Esophagus squamous epithelium (tissue), 5 donors: ENCODE data around the gene ERVV-1. TPM values are rescaled to one million over a fixed set of nuclear protein-coding genes. Genes with fewer than 3 reads are reported as not detected.

Experiments
- DNase-seq: peaks from one replicate; lab custom pipeline; 2025; lab: John Stamatoyannopoulos, UW
- H3K27ac ChIP-seq, 4 donors: fragments of 200-600 bp; sonication (generic); one replicate each; pipeline ENCODE4 v1.5.1; 2016 to 2019; ENCODE audit warnings: mild to moderate bottlenecking in 1 of 4
- H3K27me3 ChIP-seq, 4 donors: fragments of 200-600 bp; sonication (generic); 1 replicate in 3 of 4; 2 replicates in 1 of 4; pipeline versions ENCODE4 v1.5.1 to v1.6.0; 2017 to 2021; ENCODE audit warnings: antibody characterized with exemption in 1 of 4
- H3K36me3 ChIP-seq, 3 donors: fragments of 200-600 bp; sonication (generic); one replicate each; pipeline ENCODE4 v1.5.1; 2016 to 2019
- H3K4me1 ChIP-seq, 3 donors: fragments of 200-600 bp; sonication (generic); one replicate each; pipeline ENCODE4 v1.5.1; 2017 to 2019
- H3K4me3 ChIP-seq, 4 donors: fragments of 200-600 bp; sonication (generic); 1 replicate in 3 of 4; 2 replicates in 1 of 4; pipeline ENCODE4 v1.5.1; 2016 to 2019; ENCODE audit warnings: mild to moderate bottlenecking in 2 of 4, moderate library complexity in 1 of 4
- H3K9me3 ChIP-seq, 3 donors: fragments of 200-600 bp; sonication (generic); one replicate each; pipeline ENCODE4 v1.5.1; 2016 to 2019
- CTCF ChIP-seq, 6 experiments: fragments of 450-650 bp in 4 of 6; fragments of 200-600 bp in 2 of 6; sonication (generic) in 2 of 6; IDR thresholded peaks; one replicate each; pipeline ENCODE4 v1.5.1; 2016 to 2019; ENCODE audit warnings: antibody characterized with exemption in 6 of 6, mild to moderate bottlenecking in 4 of 6, moderate library complexity in 4 of 6
- POLR2A ChIP-seq, 4 donors: fragments of 450-650 bp; IDR thresholded peaks; one replicate each; pipeline ENCODE4 v1.6.1; 2017; ENCODE audit warnings: antibody characterized with exemption in 4 of 4, mild to moderate bottlenecking in 4 of 4, moderate library complexity in 3 of 4
- WGBS, 2 donors: methylation state at CpG; one replicate each; pipeline ENCODE4 v1.1.5; 2018; 5-methylcytosine and 5-hydroxymethylcytosine counted together
- intact Hi-C: fragments of 100-400 bp; cut with DNase I; formaldehyde crosslinking; loops from one replicate; pipeline ENCODE4 v1.15.0; 2022
- total RNA-seq, 4 donors: library from RNA; depleted of rRNA; stranded (reverse); fragments of >200 nt; gene quantifications; one replicate each; pipeline ENCODE4 v1.1.0, GENCODE V29; 2016
- donor health status: DM: yes; HTN: yes; CAD: no.

Gene ERVV-1
- total RNA-seq, 4 donors from 2014 or later, result not detected

GRCh38 chr19:53037101-53038097 is 23.7 kb downstream of the ERVV-1 start:
- WGBS, 2 donors, result 16 to 31% methylated on average over 24 to 35 of the region's 52 CpGs
- intact Hi-C loops, result no loop called here
- Histone ChIP-seq H3K9me3 (peaks cover 0 to 46% (median 16%) of the 10 kb centered on the region in 3 donors), H3K36me3 (no peaks in the 10 kb centered on the region), H3K4me3 (peak overlapping the region in 1 of 4 donors; percentile 47), H3K27me3 (peaks cover 0 to 41% (median 0%) of the 10 kb centered on the region in 4 donors), H3K27ac (no peak overlapping the region), H3K4me1 (no peaks in the 10 kb centered on the region)
- no peak for DNase-seq
- no peak for TF ChIP-seq CTCF (IDR thresholded peaks at IDR 0.05)
- TF ChIP-seq POLR2A (IDR thresholded peaks at IDR 0.05), result no peak

GRCh38 chr19:53041366-53041765 is 27.6 kb downstream of the ERVV-1 start:
- Histone ChIP-seq H3K9me3 (peaks cover 0 to 77% (median 16%) of the 10 kb centered on the region in 3 donors), H3K27me3 (peaks cover 0 to 44% (median 0%) of the 10 kb centered on the region in 4 donors), H3K4me1 (no peaks in the 10 kb centered on the region), H3K36me3 (no peaks in the 10 kb centered on the region), H3K4me3 (no peak overlapping the region), H3K27ac (no peak overlapping the region)
- 25 to 67% methylated on average over 1 of the region's 1 CpG for WGBS, 2 donors
- DNase-seq, result no peak
- intact Hi-C loops, result no loop called here
- TF ChIP-seq CTCF (IDR thresholded peaks at IDR 0.05) (no peak), POLR2A (IDR thresholded peaks at IDR 0.05) (no peak)

GRCh38 chr19:53045536-53045935 is 31.8 kb downstream of the ERVV-1 start:
- Histone ChIP-seq H3K27ac (no peak overlapping the region), H3K36me3 (no peaks in the 10 kb centered on the region), H3K4me3 (no peak overlapping the region), H3K27me3 (peaks cover 0 to 6% (median 0%) of the 10 kb centered on the region in 4 donors), H3K4me1 (no peaks in the 10 kb centered on the region), H3K9me3 (peaks cover 0 to 69% (median 10%) of the 10 kb centered on the region in 3 donors)
- intact Hi-C loops, result no loop called here
- TF ChIP-seq POLR2A (IDR thresholded peaks at IDR 0.05) (no peak), CTCF (IDR thresholded peaks at IDR 0.05) (no peak)
- WGBS, 2 donors, result 73 to 76% methylated on average over 16 of the region's 16 CpGs
- no peak for DNase-seq

- H3K27ac ChIP-seq, result no peak overlapping the region
- DNase-seq, result no peak
- peaks cover 0 to 85% (median 14%) of the 10 kb centered on the region in 3 donors for H3K9me3 ChIP-seq
- WGBS, 2 donors, result 80 to 100% methylated on average over 2 of the region's 2 CpGs
- H3K4me3 ChIP-seq, result no peak overlapping the region
- TF ChIP-seq CTCF (IDR thresholded peaks at IDR 0.05) (no peak), POLR2A (IDR thresholded peaks at IDR 0.05) (no peak)
- H3K36me3 ChIP-seq, result no peaks in the 10 kb centered on the region
- H3K27me3 ChIP-seq, result peaks cover 0 to 3% (median 0%) of the 10 kb centered on the region in 4 donors
- H3K4me1 ChIP-seq, result no peaks in the 10 kb centered on the region
- intact Hi-C loops, result no loop called here
These were observed 33.7 kb downstream of the ERVV-1 start for GRCh38 chr19:53047379-53047778.

GRCh38 chr19:53055117-53055516 is 41.4 kb downstream of the ERVV-1 start:
- intact Hi-C loops, result no loop called here
- TF ChIP-seq CTCF (IDR thresholded peaks at IDR 0.05) (no peak), POLR2A (IDR thresholded peaks at IDR 0.05) (no peak)
- H3K9me3 ChIP-seq, result peaks cover 0 to 85% (median 25%) of the 10 kb centered on the region in 3 donors
- peaks cover 0 to 13% (median 0%) of the 10 kb centered on the region in 4 donors for H3K27me3 ChIP-seq
- no peak overlapping the region for H3K4me3 ChIP-seq
- 33 to 50% methylated on average over 1 to 2 of the region's 2 CpGs for WGBS, 2 donors
- H3K27ac ChIP-seq, result no peak overlapping the region
- no peak for DNase-seq
- H3K4me1 ChIP-seq, result peaks cover 0 to 7% (median 0%) of the 10 kb centered on the region in 3 donors
- H3K36me3 ChIP-seq, result no peaks in the 10 kb centered on the region
